ENCODE results near the gene HELZ2.
"Not testable (repeated sequence)": the region's sequence is repeated elsewhere in the genome, so short reads cannot be mapped to it uniquely, and the experiment has no call there.

HELZ2 gene

GRCh38 chr20:63564036-63564810 is 9.8 kb downstream of the HELZ2 start:
- no peak for DNase-seq

GRCh38 chr20:63563225-63563935 is 10.7 kb downstream of the HELZ2 start:
- DNase-seq = no peak

GRCh38 chr20:63562461-63563224 is 11.4 kb downstream of the HELZ2 start:
- DNase-seq = no peak

GRCh38 chr20:63561624-63562396 is 12.2 kb downstream of the HELZ2 start:
- no peak for DNase-seq

GRCh38 chr20:63560856-63561609 is 13.0 kb downstream of the HELZ2 start:
- DNase-seq = no peak

- DNase-seq = no peak
These were observed 13.7 kb downstream of the HELZ2 start for GRCh38 chr20:63560333-63560805.

GRCh38 chr20:63559485-63560332 is 14.3 kb downstream of the HELZ2 start:
- not testable (repeated sequence) for DNase-seq

- DNase-seq = no peak
These were observed 15.1 kb downstream of the HELZ2 start for GRCh38 chr20:63558804-63559484.

- DNase-seq = no peak
These were observed 16.6 kb downstream of the HELZ2 start for GRCh38 chr20:63557481-63557891.

- no peak for DNase-seq
These were observed 17.1 kb downstream of the HELZ2 start for GRCh38 chr20:63556873-63557478.

GRCh38 chr20:63555661-63556381 is 18.2 kb downstream of the HELZ2 start:
- no peak for DNase-seq

GRCh38 chr20:63554361-63555278 is 19.4 kb downstream of the HELZ2 start:
- no peak for DNase-seq

- no peak for DNase-seq
These were observed 20.1 kb downstream of the HELZ2 start, which contains the start of gene FNDC11 for GRCh38 chr20:63553933-63554290. TSS of gene FNDC11 (plus strand) at chr20:63554159. CDS start at chr20:63555664, 1,505 bp downstream.

- DNase-seq = no peak
These were observed 20.6 kb downstream of the HELZ2 start for GRCh38 chr20:63553251-63553932.

GRCh38 chr20:63552481-63553249 is 21.4 kb downstream of the HELZ2 start:
- no peak for DNase-seq

- no peak for DNase-seq
These were observed 23.0 kb downstream of the HELZ2 start for GRCh38 chr20:63551068-63551467.

Data from NCI-H524 treated with DMSO at 0.1 percent for 48 hours (cell line).